ENCODE data around the gene DYTN.

The DYTN gene

GRCh38 chr2:206693399-206694137 is 24.6 kb downstream of the DYTN start:
- no peak overlapping the region for H3K27ac ChIP-seq (ENCODE audit: low read length)
- no peak overlapping the region for H3K9ac ChIP-seq (ENCODE audit: low read depth, low read length)
- no peaks in the 10 kb centered on the region for H3K9me3 ChIP-seq (ENCODE audit: insufficient read depth, low read depth, low read length)
- no peaks in the 10 kb centered on the region for H3K4me1 ChIP-seq (ENCODE audit: insufficient read depth, low read length)
- no peaks in the 10 kb centered on the region for H3K36me3 ChIP-seq (ENCODE audit: insufficient read depth, low read depth, low read length)
- no peaks in the 10 kb centered on the region for H3K27me3 ChIP-seq (ENCODE audit: insufficient read depth, low read length)
- no peak overlapping the region for H3K4me3 ChIP-seq (ENCODE audit: low read length)

GRCh38 chr2:206692971-206693370 is 25.2 kb downstream of the DYTN start:
- no peaks in the 10 kb centered on the region for H3K4me1 ChIP-seq (ENCODE audit: insufficient read depth, low read length)
- no peak overlapping the region for H3K27ac ChIP-seq (ENCODE audit: low read length)
- no peak overlapping the region for H3K4me3 ChIP-seq (ENCODE audit: low read length)
- H3K9ac ChIP-seq (ENCODE audit: low read depth, low read length) = no peak overlapping the region
- H3K27me3 ChIP-seq (ENCODE audit: insufficient read depth, low read length) = no peaks in the 10 kb centered on the region
- no peaks in the 10 kb centered on the region for H3K9me3 ChIP-seq (ENCODE audit: insufficient read depth, low read depth, low read length)
- no peaks in the 10 kb centered on the region for H3K36me3 ChIP-seq (ENCODE audit: insufficient read depth, low read depth, low read length)

- no peaks in the 10 kb centered on the region for H3K9me3 ChIP-seq (ENCODE audit: insufficient read depth, low read depth, low read length)
- H3K9ac ChIP-seq (ENCODE audit: low read depth, low read length) = no peak overlapping the region
- no peaks in the 10 kb centered on the region for H3K4me1 ChIP-seq (ENCODE audit: insufficient read depth, low read length)
- no peak overlapping the region for H3K4me3 ChIP-seq (ENCODE audit: low read length)
- no peak overlapping the region for H3K27ac ChIP-seq (ENCODE audit: low read length)
- no peaks in the 10 kb centered on the region for H3K27me3 ChIP-seq (ENCODE audit: insufficient read depth, low read length)
- no peaks in the 10 kb centered on the region for H3K36me3 ChIP-seq (ENCODE audit: insufficient read depth, low read depth, low read length)
Measured at GRCh38 chr2:206688990-206689389, 29.2 kb downstream of the DYTN start.

- H3K36me3 ChIP-seq (ENCODE audit: insufficient read depth, low read depth, low read length) = no peaks in the 10 kb centered on the region
- no peaks in the 10 kb centered on the region for H3K4me1 ChIP-seq (ENCODE audit: insufficient read depth, low read length)
- no peak overlapping the region for H3K9ac ChIP-seq (ENCODE audit: low read depth, low read length)
- no peak overlapping the region for H3K4me3 ChIP-seq (ENCODE audit: low read length)
- no peaks in the 10 kb centered on the region for H3K27me3 ChIP-seq (ENCODE audit: insufficient read depth, low read length)
- no peaks in the 10 kb centered on the region for H3K9me3 ChIP-seq (ENCODE audit: insufficient read depth, low read depth, low read length)
- no peak overlapping the region for H3K27ac ChIP-seq (ENCODE audit: low read length)
Measured at GRCh38 chr2:206688453-206688852, 29.7 kb downstream of the DYTN start.

GRCh38 chr2:206683546-206683945 is 34.6 kb downstream of the DYTN start:
- Histone ChIP-seq H3K4me1 (ENCODE audit: insufficient read depth, low read length) (no peaks in the 10 kb centered on the region), H3K9ac (ENCODE audit: low read depth, low read length) (no peak overlapping the region), H3K36me3 (ENCODE audit: insufficient read depth, low read depth, low read length) (no peaks in the 10 kb centered on the region), H3K27me3 (ENCODE audit: insufficient read depth, low read length) (no peaks in the 10 kb centered on the region), H3K27ac (ENCODE audit: low read length) (no peak overlapping the region), H3K4me3 (ENCODE audit: low read length) (no peak overlapping the region), H3K9me3 (ENCODE audit: insufficient read depth, low read depth, low read length) (no peaks in the 10 kb centered on the region)

- H3K27me3 ChIP-seq (ENCODE audit: insufficient read depth, low read length) = no peaks in the 10 kb centered on the region
- no peaks in the 10 kb centered on the region for H3K9me3 ChIP-seq (ENCODE audit: insufficient read depth, low read depth, low read length)
- no peaks in the 10 kb centered on the region for H3K36me3 ChIP-seq (ENCODE audit: insufficient read depth, low read depth, low read length)
Measured at GRCh38 chr2:206670531-206671319, 47.5 kb downstream of the DYTN start.

GRCh38 chr2:206665251-206665650 is 52.9 kb downstream of the DYTN start:
- no peaks in the 10 kb centered on the region for H3K27me3 ChIP-seq (ENCODE audit: insufficient read depth, low read length)
- no peaks in the 10 kb centered on the region for H3K4me1 ChIP-seq (ENCODE audit: insufficient read depth, low read length)
- no peaks in the 10 kb centered on the region for H3K36me3 ChIP-seq (ENCODE audit: insufficient read depth, low read depth, low read length)
- H3K9me3 ChIP-seq (ENCODE audit: insufficient read depth, low read depth, low read length) = no peaks in the 10 kb centered on the region
- no peak overlapping the region for H3K9ac ChIP-seq (ENCODE audit: low read depth, low read length)
- H3K4me3 ChIP-seq (ENCODE audit: low read length) = no peak overlapping the region
- H3K27ac ChIP-seq (ENCODE audit: low read length) = no peak overlapping the region

More at GRCh38 chr2:206670531-206671319, 47.5 kb downstream of the DYTN start:
- Histone ChIP-seq H3K4me3 (ENCODE audit: low read length) (no peak overlapping the region), H3K27ac (ENCODE audit: low read length) (no peak overlapping the region), H3K4me1 (ENCODE audit: insufficient read depth, low read length) (no peaks in the 10 kb centered on the region), H3K9ac (ENCODE audit: low read depth, low read length) (no peak overlapping the region)

GRCh38 chr2:206657087-206657486 is 61.1 kb downstream of the DYTN start:
- no peaks in the 10 kb centered on the region for H3K36me3 ChIP-seq (ENCODE audit: insufficient read depth, low read depth, low read length)
- no peaks in the 10 kb centered on the region for H3K4me1 ChIP-seq (ENCODE audit: insufficient read depth, low read length)
- no peaks in the 10 kb centered on the region for H3K9me3 ChIP-seq (ENCODE audit: insufficient read depth, low read depth, low read length)
- H3K27ac ChIP-seq (ENCODE audit: low read length) = no peak overlapping the region
- H3K4me3 ChIP-seq (ENCODE audit: low read length) = no peak overlapping the region
- no peaks in the 10 kb centered on the region for H3K27me3 ChIP-seq (ENCODE audit: insufficient read depth, low read length)
- no peak overlapping the region for H3K9ac ChIP-seq (ENCODE audit: low read depth, low read length)

- Histone ChIP-seq H3K9me3 (ENCODE audit: insufficient read depth, low read depth, low read length) (no peaks in the 10 kb centered on the region), H3K4me3 (ENCODE audit: low read length) (no peak overlapping the region), H3K36me3 (ENCODE audit: insufficient read depth, low read depth, low read length) (no peaks in the 10 kb centered on the region), H3K9ac (ENCODE audit: low read depth, low read length) (no peak overlapping the region), H3K27me3 (ENCODE audit: insufficient read depth, low read length) (peaks cover 21% of the 10 kb centered on the region), H3K4me1 (ENCODE audit: insufficient read depth, low read length) (no peaks in the 10 kb centered on the region), H3K27ac (ENCODE audit: low read length) (no peak overlapping the region)
Measured at GRCh38 chr2:206647985-206648384, 70.2 kb downstream of the DYTN start.

- Histone ChIP-seq H3K4me3 (ENCODE audit: low read length) (peak within 1 kb of the TSS; percentile 77), H3K4me1 (ENCODE audit: insufficient read depth, low read length) (no peaks in the 10 kb centered on the region; the same call in 1 of the 2 replicates), H3K27me3 (ENCODE audit: insufficient read depth, low read length) (peaks cover 72% of the 10 kb centered on the region), H3K9ac (ENCODE audit: low read depth, low read length) (no peak within 1 kb of the TSS), H3K9me3 (ENCODE audit: insufficient read depth, low read depth, low read length) (no peaks in the 10 kb centered on the region), H3K27ac (ENCODE audit: low read length) (no peak within 1 kb of the TSS), H3K36me3 (ENCODE audit: insufficient read depth, low read depth, low read length) (no peaks in the 10 kb centered on the region)
Measured at GRCh38 chr2:206642075-206643025, 75.8 kb downstream of the DYTN start, which contains the start of gene FAM237A. TSS of gene FAM237A (plus strand) at chr2:206642487. CDS start at chr2:206644237, 1,750 bp downstream.

- H3K4me3 ChIP-seq (ENCODE audit: low read length) = peak overlapping the region; percentile 77; the same call in 1 of the 2 replicates
- H3K4me1 ChIP-seq (ENCODE audit: insufficient read depth, low read length) = no peaks in the 10 kb centered on the region; the same call in 1 of the 2 replicates
- no peak overlapping the region for H3K27ac ChIP-seq (ENCODE audit: low read length)
- H3K9ac ChIP-seq (ENCODE audit: low read depth, low read length) = no peak overlapping the region
- peaks cover 72% of the 10 kb centered on the region for H3K27me3 ChIP-seq (ENCODE audit: insufficient read depth, low read length)
- no peaks in the 10 kb centered on the region for H3K9me3 ChIP-seq (ENCODE audit: insufficient read depth, low read depth, low read length)
- no peaks in the 10 kb centered on the region for H3K36me3 ChIP-seq (ENCODE audit: insufficient read depth, low read depth, low read length)
Measured at GRCh38 chr2:206641226-206641625, 77.0 kb downstream of the DYTN start.
